HCT116 (cell line): ENCODE measurements around the gene RFX2. TPM values are rescaled to one million over a fixed set of nuclear protein-coding genes. Genes with fewer than 3 reads are reported as not detected.

Experiments used
- ATAC-seq: fragments of 200-7000 bp; cut with Tn5 transposase; 2 replicates; pipeline ENCODE4 v1.9.1; 2020; ENCODE audit warnings: mild to moderate bottlenecking, moderate library complexity
- BruUV-seq: library from RNA; stranded (reverse); fragments of 400-500 nt; replicated peaks from 2 replicates; lab custom pipeline; 2021; lab: Mats Ljungman, UMichigan
- CTCF ChIA-PET: fragments of 300-600 bp; sonication (Branson Sonifier 250); formaldehyde crosslinking; loops from one replicate; lab custom pipeline; 2021; ENCODE audit warnings: antibody characterized with exemption; lab: Charles Lee
- POLR2A ChIA-PET: fragments of 300-600, 350-600 bp; sonication (Branson Sonifier 250); formaldehyde crosslinking; loops from one replicate; lab custom pipeline; 2021; ENCODE audit warnings: antibody characterized with exemption; lab: Charles Lee
- RAD21 ChIA-PET, 2 experiments: fragments of 300-600 bp; sonication (Branson Sonifier 250); formaldehyde crosslinking; loops; one replicate each; lab custom pipeline; 2023; ENCODE audit warnings: low total read pairs in 2 of 2; ENCODE audit not compliant: uncharacterized antibody in 2 of 2, unreplicated experiment in 2 of 2, low non-redundant PET in 1 of 2; lab: Charles Lee
- DNase-seq: peaks from one replicate; pipeline ENCODE4 v3.0.0-alpha.2; 2010; ENCODE audit warnings: low read depth, low spot score
- H2AFZ ChIP-seq: fragments of 200-600 bp; shearing (Covaris generic), sonication (generic); 2 replicates; pipeline ENCODE4 v1.6.1; 2017; ENCODE audit warnings: low read depth, mixed run types, mixed read lengths, antibody characterized with exemption, low read length; ENCODE audit not compliant: poor library complexity, severe bottlenecking
- H3K27ac ChIP-seq: 2 replicates; pipeline ENCODE4 v1.5.1; 2012; ENCODE audit warnings: low read depth, low read length
- H3K27me3 ChIP-seq: fragments of 200-600 bp; sonication (generic); 2 replicates; pipeline ENCODE4 v1.6.1; 2016; ENCODE audit warnings: mixed run types, low read length, mixed read lengths; ENCODE audit not compliant: insufficient read depth
- H3K36me3 ChIP-seq, 2 experiments: fragments of 200-500 bp in 1 of 2; fragments of 200-600 bp in 1 of 2; sonication (Bioruptor generic) in 1 of 2; sonication (generic) in 1 of 2; 2 replicates each; pipeline versions ENCODE4 v1.5.1 to v1.6.1; 2014 to 2016; ENCODE audit warnings: low read length in 2 of 2, inconsistent platforms in 1 of 2, mixed read lengths in 1 of 2, mixed run types in 1 of 2; ENCODE audit not compliant: insufficient read depth in 2 of 2, control insufficient read depth in 1 of 2
- H3K4me1 ChIP-seq, 2 experiments: fragments of 200-600 bp in 1 of 2; sonication (generic) in 1 of 2; 2 replicates each; pipeline versions ENCODE4 v1.5.1 to v1.6.1; 2012 to 2017; ENCODE audit warnings: low read length in 2 of 2, inconsistent platforms in 1 of 2, mild to moderate bottlenecking in 1 of 2, mixed read lengths in 1 of 2, mixed run types in 1 of 2, moderate library complexity in 1 of 2; ENCODE audit not compliant: insufficient read depth in 2 of 2, control insufficient read depth in 1 of 2
- H3K4me2 ChIP-seq: fragments of 200-600 bp; sonication (generic); 2 replicates; pipeline ENCODE4 v1.6.1; 2017; ENCODE audit warnings: mixed run types, low read length, mixed read lengths
- H3K4me3 ChIP-seq, 2 experiments: fragments of 200-600 bp in 1 of 2; sonication (generic) in 1 of 2; replicated peaks in 1 of 2; 2 replicates each; pipeline ENCODE4 v1.5.1; 2011 to 2016; ENCODE audit warnings: low read length in 2 of 2, control low read depth in 1 of 2, low read depth in 1 of 2, mild to moderate bottlenecking in 1 of 2, mixed read lengths in 1 of 2, mixed run types in 1 of 2
- H3K79me2 ChIP-seq: fragments of 200-600 bp; sonication (generic); 2 replicates; pipeline ENCODE4 v1.6.1; 2017; ENCODE audit warnings: mild to moderate bottlenecking, mixed run types, low read length, moderate library complexity, mixed read lengths; ENCODE audit not compliant: insufficient read depth
- H3K9ac ChIP-seq: fragments of 200-600 bp; sonication (generic); 2 replicates; pipeline ENCODE4 v1.6.1; 2016; ENCODE audit warnings: low read length, mixed read lengths
- H3K9me2 ChIP-seq: fragments of 200-600 bp; sonication (generic), shearing (Covaris generic); 2 replicates; pipeline ENCODE4 v1.6.1; 2017; ENCODE audit warnings: mixed run types, mild to moderate bottlenecking, moderate library complexity; ENCODE audit not compliant: insufficient read depth
- H3K9me3 ChIP-seq, 2 experiments: fragments of 200-500 bp in 1 of 2; fragments of 200-600 bp in 1 of 2; sonication (Bioruptor generic) in 1 of 2; sonication (generic) in 1 of 2; 2 replicates each; pipeline ENCODE4 v1.6.1; 2014 to 2017; ENCODE audit warnings: low read length in 2 of 2, mixed read lengths in 2 of 2, inconsistent platforms in 1 of 2, low read depth in 1 of 2, mild to moderate bottlenecking in 1 of 2, mixed run types in 1 of 2, moderate library complexity in 1 of 2; ENCODE audit not compliant: control insufficient read depth in 1 of 2, insufficient read depth in 1 of 2
- H4K20me1 ChIP-seq: fragments of 200-600 bp; sonication (generic), shearing (Covaris generic); 2 replicates; pipeline ENCODE4 v1.6.1; 2017; ENCODE audit warnings: mixed run types, mild to moderate bottlenecking, moderate library complexity; ENCODE audit not compliant: insufficient read depth
- CEBPB ChIP-seq: IDR thresholded peaks from 2 replicates; pipeline ENCODE4 v1.6.1; 2012; ENCODE audit warnings: low read depth
- EZH2 ChIP-seq: fragments of 200-600 bp; sonication (generic); IDR thresholded peaks from 2 replicates; pipeline ENCODE4 v1.6.1; 2017; ENCODE audit warnings: antibody characterized with exemption, mixed run types
- MAX ChIP-seq: IDR thresholded peaks from 2 replicates; pipeline ENCODE4 v1.6.1; 2012
- POLR2AphosphoS5 ChIP-seq: IDR thresholded peaks from 2 replicates; pipeline ENCODE4 v1.6.1; 2011; ENCODE audit warnings: mild to moderate bottlenecking, low read depth, low read length, moderate library complexity
- REST ChIP-seq: IDR thresholded peaks from 2 replicates; pipeline ENCODE4 v1.6.1; 2012; ENCODE audit warnings: low read depth
- ZFX ChIP-seq: fragments of 450-650 bp; IDR thresholded peaks from 2 replicates; pipeline ENCODE4 v1.6.1; 2017
- intact Hi-C: fragments of 100-400 bp; cut with micrococcal nuclease; formaldehyde crosslinking; loops from 2 replicates; pipeline ENCODE4 v1.10.0; 2022
- total RNA-seq: library from RNA; stranded (reverse); gene quantifications from one replicate; pipeline ENCODE4 v1.2.1, GENCODE V29; 2021; ENCODE audit not compliant: unreplicated experiment

RFX2 gene
- total RNA-seq, 1 experiment from 2014 or later, result 13.7 TPM

- Histone ChIP-seq H3K9me2 (no peaks in the 10 kb centered on the region), H2AFZ (no peak overlapping the region), H3K79me2 (peaks cover 95% of the 10 kb centered on the region), H3K4me2 (no peak overlapping the region), H3K27ac (no peak overlapping the region), H4K20me1 (peaks cover 17% of the 10 kb centered on the region; the same call in 1 of the 2 replicates), H3K4me1 (peaks cover 0 to 2% of the 10 kb centered on the region in 2 experiments; a peak in 1 of 4 replicates), H3K9ac (no peak overlapping the region), H3K36me3 (no peaks in the 10 kb centered on the region), H3K4me3 (no peak overlapping the region), H3K9me3 (no peaks in the 10 kb centered on the region), H3K27me3 (no peaks in the 10 kb centered on the region)
- no TSS peak for BruUV-seq
- DNase-seq (no peak), ATAC-seq (no peak)
- no peak for TF ChIP-seq POLR2AphosphoS5
- TF ChIP-seq EZH2, result no peak
- TF ChIP-seq ZFX, result no peak
- no peak for TF ChIP-seq CEBPB
- no peak for TF ChIP-seq REST
- TF ChIP-seq MAX, result no peak
- intact Hi-C loops, result no loop called here
- RAD21 ChIA-PET, result no interaction called here
- CTCF ChIA-PET, result interaction anchor here (1.2 kb wide), 1 partner anchor 9 kb away, joined by 3 read pairs; no protein-coding TSS in a partner anchor
- POLR2A ChIA-PET, result no interaction called here
Observed at GRCh38 chr19:5959260-5960004, 150.9 kb downstream of the RFX2 start.
